Stimulated activated CD8-positive, alpha-beta memory T cell treated with anti-CD3 and anti-CD28 coated beads, Interleukin-15, amount 100 ng/mL, for 1 hour (primary cell): ENCODE results near the gene ZNF438.

ENCODE experiments used
- DNase-seq: peaks from one replicate; pipeline ENCODE4 v3.0.0-alpha.2; 2020; ENCODE audit warnings: low read depth

The ZNF438 gene

GRCh38 chr10:30883116-30883515, 148.5 kb downstream of the ZNF438 start:
- DNase-seq, result no peak

GRCh38 chr10:30882281-30882680, 149.4 kb downstream of the ZNF438 start:
- no peak for DNase-seq

- DNase-seq, result no peak
These were observed 152.7 kb downstream of the ZNF438 start for GRCh38 chr10:30878920-30879319.

- no peak for DNase-seq
These were observed 154.6 kb downstream of the ZNF438 start for GRCh38 chr10:30877111-30877510.

GRCh38 chr10:30873411-30873810, 158.3 kb downstream of the ZNF438 start:
- no peak for DNase-seq

GRCh38 chr10:30870896-30871295, 160.8 kb downstream of the ZNF438 start:
- no peak for DNase-seq

- DNase-seq, result no peak
These were observed 162.1 kb downstream of the ZNF438 start for GRCh38 chr10:30869566-30869965.

- no peak for DNase-seq
These were observed 163.1 kb downstream of the ZNF438 start for GRCh38 chr10:30868611-30869010.

- no peak for DNase-seq
These were observed 164.8 kb downstream of the ZNF438 start for GRCh38 chr10:30866896-30867295.

- DNase-seq, result no peak
These were observed 166.3 kb downstream of the ZNF438 start for GRCh38 chr10:30865141-30865926.

- DNase-seq, result no peak
These were observed 168.0 kb downstream of the ZNF438 start for GRCh38 chr10:30863516-30864210.

- no peak for DNase-seq
These were observed 169.2 kb downstream of the ZNF438 start for GRCh38 chr10:30862486-30862885.

GRCh38 chr10:30861976-30862375, 169.7 kb downstream of the ZNF438 start:
- DNase-seq, result no peak

GRCh38 chr10:30861221-30861620, 170.4 kb downstream of the ZNF438 start:
- no peak for DNase-seq

- no peak for DNase-seq
These were observed 173.2 kb downstream of the ZNF438 start for GRCh38 chr10:30858499-30858898.

- no peak for DNase-seq
These were observed 173.9 kb downstream of the ZNF438 start for GRCh38 chr10:30857803-30858202.

GRCh38 chr10:30855131-30855530, 176.5 kb downstream of the ZNF438 start:
- no peak for DNase-seq

- no peak for DNase-seq
These were observed 177.0 kb downstream of the ZNF438 start for GRCh38 chr10:30854656-30855055.

GRCh38 chr10:30853066-30853465, 178.6 kb downstream of the ZNF438 start:
- no peak for DNase-seq

GRCh38 chr10:30850776-30851175, 180.9 kb downstream of the ZNF438 start:
- DNase-seq, result no peak

- no peak for DNase-seq
These were observed 182.2 kb downstream of the ZNF438 start for GRCh38 chr10:30849231-30850035.

GRCh38 chr10:30848396-30849032, 183.2 kb downstream of the ZNF438 start:
- no peak for DNase-seq
